ENCODE results near the gene CHN2. TPM values are rescaled to one million over a fixed set of nuclear protein-coding genes. Genes with fewer than 3 reads are reported as not detected.

CHN2 gene
- total RNA-seq, 6 experiments from 2014 or later: not detected

GRCh38 chr7:29281782-29282541 lies 87.4 kb downstream of the CHN2 start:
- no peaks in the 10 kb centered on the region; the same call in 1 of the 2 replicates for H3K36me3 Mint-ChIP-seq (ENCODE audit: low read depth)
- H3K4me3 Mint-ChIP-seq: no peak overlapping the region
- peaks cover 3% of the 10 kb centered on the region; the same call in 1 of the 2 replicates for H3K27me3 Mint-ChIP-seq (ENCODE audit: insufficient read depth)
- DNase-seq: peak; percentile 4
- H3K27ac Mint-ChIP-seq: no peak overlapping the region
- H3K4me1 Mint-ChIP-seq (ENCODE audit: low read depth): peaks cover 11% of the 10 kb centered on the region; the same call in 1 of the 2 replicates
- TF ChIP-seq CTCF (IDR thresholded peaks at IDR 0.05): no peak
- H3K9me3 Mint-ChIP-seq: peaks cover 3% of the 10 kb centered on the region; the same call in 1 of the 2 replicates

GRCh38 chr7:29282819-29283414 lies 88.3 kb downstream of the CHN2 start:
- DNase-seq: no peak
- no peak for TF ChIP-seq CTCF (IDR thresholded peaks at IDR 0.05)
- Mint-ChIP-seq H3K27me3 (ENCODE audit: insufficient read depth) (peaks cover 3% of the 10 kb centered on the region; the same call in 1 of the 2 replicates), H3K9me3 (no peaks in the 10 kb centered on the region; the same call in 1 of the 2 replicates), H3K36me3 (ENCODE audit: low read depth) (no peaks in the 10 kb centered on the region; the same call in 1 of the 2 replicates), H3K27ac (no peak overlapping the region), H3K4me3 (no peak overlapping the region), H3K4me1 (ENCODE audit: low read depth) (peaks cover 18% of the 10 kb centered on the region; the same call in 1 of the 2 replicates)

GRCh38 chr7:29284696-29285443 lies 90.3 kb downstream of the CHN2 start:
- Mint-ChIP-seq H3K4me3 (no peak overlapping the region), H3K36me3 (ENCODE audit: low read depth) (no peaks in the 10 kb centered on the region), H3K9me3 (no peaks in the 10 kb centered on the region), H3K27ac (no peak overlapping the region), H3K4me1 (ENCODE audit: low read depth) (peaks cover 18% of the 10 kb centered on the region; the same call in 1 of the 2 replicates), H3K27me3 (ENCODE audit: insufficient read depth) (peaks cover 8% of the 10 kb centered on the region; the same call in 1 of the 2 replicates)
- no peak for DNase-seq
- no peak for TF ChIP-seq CTCF (IDR thresholded peaks at IDR 0.05)

- peak; percentile 62 for DNase-seq
- Mint-ChIP-seq H3K4me1 (ENCODE audit: low read depth) (peaks cover 18% of the 10 kb centered on the region; the same call in 1 of the 2 replicates), H3K27me3 (ENCODE audit: insufficient read depth) (peaks cover 8% of the 10 kb centered on the region; the same call in 1 of the 2 replicates), H3K27ac (no peak overlapping the region), H3K36me3 (ENCODE audit: low read depth) (no peaks in the 10 kb centered on the region), H3K4me3 (no peak overlapping the region), H3K9me3 (no peaks in the 10 kb centered on the region)
- no peak for TF ChIP-seq CTCF (IDR thresholded peaks at IDR 0.05)
Measured at GRCh38 chr7:29285444-29285793, 90.8 kb downstream of the CHN2 start.

GRCh38 chr7:29285861-29286260 lies 91.3 kb downstream of the CHN2 start:
- Mint-ChIP-seq H3K9me3 (no peaks in the 10 kb centered on the region), H3K27ac (no peak overlapping the region), H3K4me3 (no peak overlapping the region), H3K27me3 (ENCODE audit: insufficient read depth) (peaks cover 8% of the 10 kb centered on the region; the same call in 1 of the 2 replicates), H3K36me3 (ENCODE audit: low read depth) (no peaks in the 10 kb centered on the region), H3K4me1 (ENCODE audit: low read depth) (peaks cover 18% of the 10 kb centered on the region; the same call in 1 of the 2 replicates)
- DNase-seq: no peak
- no peak for TF ChIP-seq CTCF (IDR thresholded peaks at IDR 0.05)

All from HFFc6 (cell line).